Skeletal muscle tissue (tissue), 4 donors: ENCODE data around the gene THSD4. TPM values are rescaled to one million over a fixed set of nuclear protein-coding genes. Genes with fewer than 3 reads are reported as not detected.
"Not testable (repeated sequence)": the region's sequence is repeated elsewhere in the genome, so short reads cannot be mapped to it uniquely, and the experiment has no call there.

Experiments
- H3K27ac ChIP-seq: one replicate; pipeline ENCODE4 v1.7.0; 2013; ENCODE audit warnings: mild to moderate bottlenecking, low read depth, low read length, inconsistent platforms
- H3K27me3 ChIP-seq, 3 donors: one replicate each; pipeline ENCODE4 v1.7.0; 2013; ENCODE audit warnings: low read length in 3 of 3; ENCODE audit not compliant: control insufficient read depth in 3 of 3, insufficient read depth in 3 of 3
- H3K36me3 ChIP-seq, 3 donors: one replicate each; pipeline ENCODE4 v1.7.0; 2013; ENCODE audit warnings: low read length in 3 of 3; ENCODE audit not compliant: control insufficient read depth in 3 of 3, insufficient read depth in 3 of 3
- H3K4me1 ChIP-seq, 3 donors: one replicate each; pipeline ENCODE4 v1.7.0; 2013; ENCODE audit warnings: low read length in 3 of 3, mild to moderate bottlenecking in 3 of 3; ENCODE audit not compliant: control insufficient read depth in 3 of 3, insufficient read depth in 3 of 3
- H3K4me3 ChIP-seq, 3 donors: one replicate each; pipeline ENCODE4 v1.7.0; 2013; ENCODE audit warnings: low read length in 3 of 3
- H3K9ac ChIP-seq, 3 donors: one replicate each; pipeline ENCODE4 v1.7.0; 2013; ENCODE audit warnings: low read length in 3 of 3, mild to moderate bottlenecking in 3 of 3, moderate library complexity in 2 of 3, low read depth in 1 of 3
- H3K9me3 ChIP-seq, 3 donors: one replicate each; pipeline ENCODE4 v1.7.0; 2013; ENCODE audit warnings: low read length in 3 of 3; ENCODE audit not compliant: control insufficient read depth in 3 of 3
- total RNA-seq: library from RNA; depleted of rRNA; stranded (reverse); fragments of >200 nt; gene quantifications from one replicate; pipeline ENCODE4 v1.2.3, GENCODE V29; 2014
- donor health status: Osteomylitis.

Gene THSD4
- total RNA-seq, 1 donor from 2014 or later, result 15.7 TPM

- H3K4me3 ChIP-seq, result no peak overlapping the region
- H3K27me3 ChIP-seq, result no peaks in the 10 kb centered on the region
- H3K9me3 ChIP-seq, result no peaks in the 10 kb centered on the region
- H3K9ac ChIP-seq, result no peak overlapping the region
- no peak overlapping the region for H3K27ac ChIP-seq
- H3K4me1 ChIP-seq, result peaks cover 0 to 6% (median 3%) of the 10 kb centered on the region in 3 donors
- no peaks in the 10 kb centered on the region for H3K36me3 ChIP-seq
Measured at GRCh38 chr15:71303977-71304376, 188.7 kb downstream of the THSD4 start.

- Histone ChIP-seq H3K27ac (no peak overlapping the region), H3K4me3 (no peak overlapping the region), H3K4me1 (peaks cover 0 to 6% (median 3%) of the 10 kb centered on the region in 3 donors), H3K9me3 (no peaks in the 10 kb centered on the region), H3K36me3 (no peaks in the 10 kb centered on the region), H3K27me3 (no peaks in the 10 kb centered on the region), H3K9ac (no peak overlapping the region)
Measured at GRCh38 chr15:71304681-71305080, 189.4 kb downstream of the THSD4 start.

DNA sequence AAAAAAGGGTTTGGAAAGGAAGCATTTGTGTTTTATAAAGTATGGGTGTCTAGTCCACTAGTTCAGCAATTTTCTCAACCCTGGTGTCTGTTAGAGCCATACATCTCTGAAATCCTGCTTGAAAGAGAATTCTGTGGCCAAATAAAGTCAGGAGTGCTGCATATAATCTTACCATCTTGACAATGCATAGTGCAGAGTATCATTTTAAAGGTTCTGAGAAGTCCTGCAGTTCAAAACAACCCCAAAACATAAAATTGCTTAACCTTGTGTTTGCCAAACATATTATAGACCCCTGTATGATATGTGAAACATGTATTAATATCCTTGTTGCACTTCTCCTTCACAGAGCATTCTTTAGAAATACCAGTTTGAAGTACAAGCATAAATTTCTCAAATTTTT is 191.3 kb downstream of the THSD4 start:
- H3K27me3 ChIP-seq, result no peaks in the 10 kb centered on the region
- peaks cover 0 to 6% (median 3%) of the 10 kb centered on the region in 3 donors for H3K4me1 ChIP-seq
- no peak overlapping the region for H3K4me3 ChIP-seq
- H3K9ac ChIP-seq, result no peak overlapping the region
- H3K27ac ChIP-seq, result no peak overlapping the region
- no peaks in the 10 kb centered on the region for H3K36me3 ChIP-seq
- H3K9me3 ChIP-seq, result no peaks in the 10 kb centered on the region

DNA sequence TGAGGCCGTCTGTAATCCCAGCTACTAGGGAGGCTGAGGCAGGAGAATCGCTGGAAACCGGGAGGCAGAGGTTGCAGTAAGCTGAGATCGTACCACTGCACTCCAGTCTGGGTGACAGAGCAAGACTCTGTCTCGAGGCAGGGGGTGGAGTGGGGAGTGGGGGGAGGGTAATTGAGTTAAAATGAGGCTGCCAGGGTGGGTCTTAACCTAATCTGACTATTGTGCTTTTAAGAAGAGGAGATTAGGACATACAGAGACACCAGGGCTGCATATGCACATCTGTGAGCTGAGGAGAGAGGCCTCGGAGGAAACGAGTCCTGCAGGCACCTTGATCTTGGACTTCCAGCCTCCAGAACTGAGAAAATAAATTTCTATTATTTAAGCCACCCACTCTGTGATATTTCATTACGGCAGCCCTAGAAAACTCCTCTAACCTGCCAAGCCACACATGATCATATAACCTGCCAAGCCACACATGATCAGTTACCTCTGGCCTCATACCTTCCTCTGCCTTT is 197.0 kb downstream of the THSD4 start:
- no peaks in the 10 kb centered on the region for H3K27me3 ChIP-seq
- no peak overlapping the region for H3K4me3 ChIP-seq
- H3K4me1 ChIP-seq, result no peaks in the 10 kb centered on the region
- no peaks in the 10 kb centered on the region for H3K36me3 ChIP-seq
- H3K9ac ChIP-seq, result no peak overlapping the region
- H3K9me3 ChIP-seq, result no peaks in the 10 kb centered on the region
- H3K27ac ChIP-seq, result no peak overlapping the region

DNA sequence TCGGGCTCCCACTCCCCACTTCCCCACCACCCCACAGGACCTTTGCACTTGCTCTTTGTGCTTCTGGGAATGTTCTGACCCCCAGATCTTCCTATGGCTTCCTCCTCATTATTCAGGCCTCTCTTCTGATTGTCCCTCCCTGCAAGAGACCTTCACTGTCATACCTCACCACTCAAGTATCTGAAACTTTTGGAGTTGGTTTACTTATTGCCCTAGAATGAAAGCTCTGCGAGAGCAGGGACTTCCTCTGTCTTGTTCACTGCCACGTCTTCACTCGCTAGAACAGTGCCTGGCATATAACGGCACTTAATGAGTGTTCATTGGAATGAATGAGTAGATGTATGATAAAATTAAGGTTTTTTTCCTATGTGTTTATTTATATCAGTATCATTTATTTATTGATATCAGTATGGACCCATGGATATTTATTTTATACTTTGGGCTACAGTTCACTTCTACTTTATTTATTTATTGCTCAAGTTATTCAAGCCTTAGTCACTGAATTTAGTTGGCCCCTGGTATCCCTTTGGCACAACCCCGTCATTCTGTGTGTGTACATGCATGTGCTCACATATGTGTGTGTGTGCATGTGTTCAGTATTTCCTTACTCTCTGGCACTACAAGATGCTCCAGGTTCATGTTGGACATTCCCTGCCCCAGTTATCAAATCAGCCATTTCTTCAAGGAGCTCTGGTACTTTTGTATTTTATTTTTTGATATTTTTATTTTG is 197.6 kb downstream of the THSD4 start:
- Histone ChIP-seq H3K9me3 (no peaks in the 10 kb centered on the region), H3K4me3 (no peak overlapping the region), H3K9ac (no peak overlapping the region), H3K4me1 (no peaks in the 10 kb centered on the region), H3K36me3 (no peaks in the 10 kb centered on the region), H3K27me3 (no peaks in the 10 kb centered on the region), H3K27ac (no peak overlapping the region)

- Histone ChIP-seq H3K27me3 (no peaks in the 10 kb centered on the region), H3K4me1 (no peaks in the 10 kb centered on the region), H3K27ac (no peak overlapping the region), H3K36me3 (no peaks in the 10 kb centered on the region), H3K4me3 (no peak overlapping the region), H3K9me3 (no peaks in the 10 kb centered on the region), H3K9ac (no peak overlapping the region)
Measured at GRCh38 chr15:71313806-71314205, 198.5 kb downstream of the THSD4 start.

DNA sequence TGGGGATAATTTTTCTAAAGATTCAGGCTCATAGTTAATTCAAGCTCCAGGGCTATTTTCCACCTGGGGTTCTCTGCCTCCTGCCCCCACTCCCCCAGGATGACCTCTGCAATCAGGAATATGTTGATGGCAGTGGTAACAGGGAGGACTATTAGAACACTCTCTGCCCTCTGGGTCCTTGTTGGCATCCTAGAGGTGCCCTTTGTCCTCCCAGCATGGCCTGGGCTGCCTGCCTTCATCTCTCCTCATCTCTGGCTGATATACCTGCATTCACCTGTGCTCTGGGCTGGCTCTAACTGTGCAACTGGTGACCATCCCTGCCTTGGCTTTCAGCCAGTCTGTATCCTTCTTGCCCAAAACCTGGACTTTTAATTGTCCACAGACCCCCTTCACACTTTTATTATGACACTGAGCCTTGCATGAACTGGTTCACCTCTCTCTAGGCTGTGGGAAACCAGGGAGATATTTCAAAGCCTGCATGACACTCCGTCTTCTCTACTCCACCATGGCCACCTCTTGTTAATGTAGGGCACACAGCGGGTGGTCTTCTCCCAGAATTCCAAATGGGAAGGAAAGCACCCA is 199.8 kb downstream of the THSD4 start:
- Histone ChIP-seq H3K4me3 (no peak overlapping the region), H3K36me3 (no peaks in the 10 kb centered on the region), H3K27me3 (no peaks in the 10 kb centered on the region), H3K4me1 (no peaks in the 10 kb centered on the region), H3K9ac (no peak overlapping the region), H3K27ac (no peak overlapping the region), H3K9me3 (no peaks in the 10 kb centered on the region)

GRCh38 chr15:71316911-71317310 is 201.6 kb downstream of the THSD4 start:
- Histone ChIP-seq H3K27me3 (no peaks in the 10 kb centered on the region), H3K4me3 (no peak overlapping the region), H3K9me3 (no peaks in the 10 kb centered on the region), H3K36me3 (no peaks in the 10 kb centered on the region), H3K9ac (no peak overlapping the region), H3K4me1 (no peaks in the 10 kb centered on the region), H3K27ac (no peak overlapping the region)

- not testable (repeated sequence) for H3K9ac ChIP-seq, H3K27me3 ChIP-seq, H3K4me1 ChIP-seq, H3K4me3 ChIP-seq, H3K27ac ChIP-seq, H3K9me3 ChIP-seq, H3K36me3 ChIP-seq
Measured at GRCh38 chr15:71319424-71319823, 204.2 kb downstream of the THSD4 start.

- H3K4me3 ChIP-seq, result no peak overlapping the region
- no peak overlapping the region for H3K27ac ChIP-seq
- no peaks in the 10 kb centered on the region for H3K4me1 ChIP-seq
- no peaks in the 10 kb centered on the region for H3K9me3 ChIP-seq
- H3K27me3 ChIP-seq, result no peaks in the 10 kb centered on the region
- no peaks in the 10 kb centered on the region for H3K36me3 ChIP-seq
- H3K9ac ChIP-seq, result no peak overlapping the region
Measured at GRCh38 chr15:71319935-71320334, 204.7 kb downstream of the THSD4 start.
